ENCODE data around the gene ZNF608.

GRCh38 chr5:124702525-124702924, 43.9 kb downstream of the ZNF608 start:
- TF ChIP-seq EZH2 (IDR thresholded peaks at IDR 0.05; ENCODE audit: borderline replicate concordance, low read depth, low read length, severe bottlenecking): no peak
- TF ChIP-seq, protein P1, sequence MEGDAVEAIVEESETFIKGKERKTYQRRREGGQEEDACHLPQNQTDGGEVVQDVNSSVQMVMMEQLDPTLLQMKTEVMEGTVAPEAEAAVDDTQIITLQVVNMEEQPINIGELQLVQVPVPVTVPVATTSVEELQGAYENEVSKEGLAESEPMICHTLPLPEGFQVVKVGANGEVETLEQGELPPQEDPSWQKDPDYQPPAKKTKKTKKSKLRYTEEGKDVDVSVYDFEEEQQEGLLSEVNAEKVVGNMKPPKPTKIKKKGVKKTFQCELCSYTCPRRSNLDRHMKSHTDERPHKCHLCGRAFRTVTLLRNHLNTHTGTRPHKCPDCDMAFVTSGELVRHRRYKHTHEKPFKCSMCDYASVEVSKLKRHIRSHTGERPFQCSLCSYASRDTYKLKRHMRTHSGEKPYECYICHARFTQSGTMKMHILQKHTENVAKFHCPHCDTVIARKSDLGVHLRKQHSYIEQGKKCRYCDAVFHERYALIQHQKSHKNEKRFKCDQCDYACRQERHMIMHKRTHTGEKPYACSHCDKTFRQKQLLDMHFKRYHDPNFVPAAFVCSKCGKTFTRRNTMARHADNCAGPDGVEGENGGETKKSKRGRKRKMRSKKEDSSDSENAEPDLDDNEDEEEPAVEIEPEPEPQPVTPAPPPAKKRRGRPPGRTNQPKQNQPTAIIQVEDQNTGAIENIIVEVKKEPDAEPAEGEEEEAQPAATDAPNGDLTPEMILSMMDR (IDR thresholded peaks at IDR 0.05; ENCODE audit: extremely low read depth in 1 of 2, insufficient read depth in 1 of 2, low read depth in 1 of 2, low read length in 2 of 2): no peak
- no peak for TF ChIP-seq JUN (IDR thresholded peaks at IDR 0.05; ENCODE audit: borderline replicate concordance, insufficient read depth, insufficient read length, low read depth)
- TF ChIP-seq POLR2AphosphoS5 (IDR thresholded peaks at IDR 0.05; ENCODE audit: insufficient read depth, low read depth, low read length): no peak
- TF ChIP-seq POLR2A (IDR thresholded peaks at IDR 0.05; ENCODE audit: low read depth, low read length): no peak
- TF ChIP-seq MYC (IDR thresholded peaks at IDR 0.05; ENCODE audit: low read depth, low read length): no peak
- TF ChIP-seq GATA2 (IDR thresholded peaks at IDR 0.05; ENCODE audit: insufficient read depth, insufficient read length, low read depth, low read length): no peak
- no peak for TF ChIP-seq MAX (IDR thresholded peaks at IDR 0.05; ENCODE audit: insufficient read depth, insufficient read length)
